C4-2B (cell line): ENCODE results near the gene FMNL2.

Experiments
- ZFX ChIP-seq: fragments of 450-650 bp; IDR thresholded peaks from 2 replicates; pipeline ENCODE4 v1.6.1; 2017
- TF ChIP-seq, protein P1 (sequence below): fragments of 450-650 bp; conservative IDR thresholded peaks from 2 replicates; pipeline ENCODE4 v1.5.1; 2017; ENCODE audit warnings: mild to moderate bottlenecking

GRCh38 chr2:152456262-152456661 lies 121.3 kb downstream of the FMNL2 start:
- TF ChIP-seq, protein P1, sequence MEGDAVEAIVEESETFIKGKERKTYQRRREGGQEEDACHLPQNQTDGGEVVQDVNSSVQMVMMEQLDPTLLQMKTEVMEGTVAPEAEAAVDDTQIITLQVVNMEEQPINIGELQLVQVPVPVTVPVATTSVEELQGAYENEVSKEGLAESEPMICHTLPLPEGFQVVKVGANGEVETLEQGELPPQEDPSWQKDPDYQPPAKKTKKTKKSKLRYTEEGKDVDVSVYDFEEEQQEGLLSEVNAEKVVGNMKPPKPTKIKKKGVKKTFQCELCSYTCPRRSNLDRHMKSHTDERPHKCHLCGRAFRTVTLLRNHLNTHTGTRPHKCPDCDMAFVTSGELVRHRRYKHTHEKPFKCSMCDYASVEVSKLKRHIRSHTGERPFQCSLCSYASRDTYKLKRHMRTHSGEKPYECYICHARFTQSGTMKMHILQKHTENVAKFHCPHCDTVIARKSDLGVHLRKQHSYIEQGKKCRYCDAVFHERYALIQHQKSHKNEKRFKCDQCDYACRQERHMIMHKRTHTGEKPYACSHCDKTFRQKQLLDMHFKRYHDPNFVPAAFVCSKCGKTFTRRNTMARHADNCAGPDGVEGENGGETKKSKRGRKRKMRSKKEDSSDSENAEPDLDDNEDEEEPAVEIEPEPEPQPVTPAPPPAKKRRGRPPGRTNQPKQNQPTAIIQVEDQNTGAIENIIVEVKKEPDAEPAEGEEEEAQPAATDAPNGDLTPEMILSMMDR: no peak
- TF ChIP-seq ZFX: no peak
